Stimulated activated effector memory CD8-positive, alpha-beta T cell treated with anti-CD3 and anti-CD28 coated beads, Interleukin-12 subunit alpha, Interleukin-12 subunit beta, amount 100 ng/mL, for 72 hours (primary cell): ENCODE data around the gene CSGALNACT2.

ENCODE experiments used
- ATAC-seq: fragments of 150-1000 bp; cut with Tn5 transposase; 2 replicates; pipeline ENCODE4 v1.10.0; 2021
- DNase-seq, 2 donors: peaks; one replicate each; pipeline ENCODE4 v3.0.0; 2021 to 2022; ENCODE audit warnings: low spot score in 2 of 2
- H3K27ac Mint-ChIP-seq: one replicate; pipeline ENCODE4 v1.8.0; 2022; ENCODE audit warnings: mild to moderate bottlenecking, mixed read lengths
- H3K36me3 Mint-ChIP-seq: one replicate; pipeline ENCODE4 v1.8.0; 2022; ENCODE audit warnings: mild to moderate bottlenecking, mixed read lengths
- H3K4me1 Mint-ChIP-seq: one replicate; pipeline ENCODE4 v1.8.0; 2022; ENCODE audit warnings: mixed read lengths
- H3K4me3 Mint-ChIP-seq: one replicate; pipeline ENCODE4 v1.8.0; 2022; ENCODE audit warnings: mild to moderate bottlenecking, mixed read lengths
- H3K9me3 Mint-ChIP-seq: one replicate; pipeline ENCODE4 v1.8.0; 2022; ENCODE audit warnings: mixed read lengths

Gene CSGALNACT2

DNA sequence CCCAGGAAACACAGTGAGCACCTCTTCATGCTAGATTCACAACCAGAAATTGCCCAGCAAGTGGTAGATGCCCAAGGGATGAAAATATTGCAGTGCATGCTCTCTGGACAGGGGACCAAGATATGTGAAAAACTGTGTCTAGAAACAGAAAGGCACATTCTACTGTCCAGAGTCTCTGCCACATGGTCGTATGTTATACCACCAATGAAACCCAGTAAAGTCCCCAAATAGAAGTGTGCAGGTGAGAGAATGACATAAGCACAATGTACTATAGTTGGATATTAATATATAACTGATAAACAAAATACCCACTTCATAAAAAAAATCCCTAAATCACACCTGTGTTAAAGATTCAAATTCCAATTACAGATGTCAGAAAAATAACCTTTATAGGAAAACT, 84.8 kb downstream of the CSGALNACT2 start:
- peak overlapping the region; percentile 75 for H3K27ac Mint-ChIP-seq
- H3K4me1 Mint-ChIP-seq: peaks cover 59% of the 10 kb centered on the region
- no peak overlapping the region for H3K4me3 Mint-ChIP-seq
- ATAC-seq (no peak), DNase-seq (no peak)
- H3K9me3 Mint-ChIP-seq: no peaks in the 10 kb centered on the region
- peaks cover 6% of the 10 kb centered on the region for H3K36me3 Mint-ChIP-seq

- H3K9me3 Mint-ChIP-seq: no peaks in the 10 kb centered on the region
- no peak overlapping the region for H3K27ac Mint-ChIP-seq
- H3K4me1 Mint-ChIP-seq: peaks cover 71% of the 10 kb centered on the region
- H3K4me3 Mint-ChIP-seq: no peak overlapping the region
- peaks cover 11% of the 10 kb centered on the region for H3K36me3 Mint-ChIP-seq
- no peak for ATAC-seq
- no peak for DNase-seq
Measured at GRCh38 chr10:43224321-43224720, 86.1 kb downstream of the CSGALNACT2 start.

DNA sequence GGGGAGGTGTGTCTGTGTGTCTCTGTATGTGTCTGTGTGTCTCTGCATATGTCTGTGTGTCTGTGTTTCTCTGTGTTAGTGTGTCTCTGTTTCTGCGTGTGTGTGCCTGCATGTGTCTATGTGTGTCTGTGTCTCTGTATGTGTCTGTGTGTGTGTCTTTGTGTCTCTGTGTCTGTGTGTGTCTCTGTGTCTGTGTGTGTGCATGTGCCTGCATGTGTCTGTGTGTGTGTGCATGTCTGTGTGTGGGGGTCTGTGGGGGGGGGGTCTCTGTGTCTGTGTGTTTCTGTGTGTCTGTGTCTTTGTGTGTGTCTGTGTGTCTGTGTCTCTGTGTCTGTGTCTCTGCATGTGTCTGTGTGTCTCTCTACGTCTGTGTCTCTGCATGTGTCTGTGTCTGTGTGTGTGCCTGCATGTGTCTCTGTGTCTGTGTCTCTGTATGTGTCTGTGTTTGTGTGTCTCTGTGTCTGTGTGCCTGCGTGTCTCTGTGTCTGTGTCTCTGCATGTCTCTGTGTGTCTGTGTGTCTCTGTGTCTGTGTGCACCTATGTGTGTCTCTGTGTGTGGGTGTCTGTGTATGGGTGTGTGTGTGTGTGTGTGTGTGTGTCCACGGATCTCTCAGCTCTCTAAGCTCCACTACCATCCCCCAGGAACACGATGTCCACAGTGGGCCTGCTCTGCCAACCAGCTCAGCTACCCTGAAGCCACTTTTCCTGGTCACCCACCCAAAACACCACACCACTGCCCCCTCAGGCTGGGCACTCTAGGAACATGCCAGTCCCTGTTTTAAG, 87.0 kb downstream of the CSGALNACT2 start:
- DNase-seq (peak in 1 of 2 donors; percentile 44), ATAC-seq (no peak)
- peaks cover 12% of the 10 kb centered on the region for H3K36me3 Mint-ChIP-seq
- H3K27ac Mint-ChIP-seq: peak overlapping the region; percentile 66
- no peaks in the 10 kb centered on the region for H3K9me3 Mint-ChIP-seq
- H3K4me1 Mint-ChIP-seq: peaks cover 71% of the 10 kb centered on the region
- H3K4me3 Mint-ChIP-seq: peak overlapping the region; percentile 87

DNA sequence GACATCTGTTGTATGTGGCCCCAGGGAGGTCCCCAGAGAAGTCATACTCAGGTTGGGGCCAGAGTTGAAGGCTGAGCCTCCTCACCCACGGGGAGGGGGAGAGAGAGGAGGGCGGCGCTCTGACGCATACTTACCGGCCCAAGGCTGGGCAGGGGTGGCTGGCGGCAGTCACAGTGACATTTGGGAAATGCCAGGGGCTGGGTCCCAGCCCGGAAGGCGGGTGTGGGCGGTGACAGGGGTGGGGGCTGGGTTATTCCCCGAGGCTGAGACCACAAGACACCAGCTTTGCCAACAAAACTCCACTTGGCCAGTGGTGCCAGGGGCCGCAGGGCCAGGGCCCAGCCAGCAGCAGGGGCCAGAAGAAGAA, 87.5 kb downstream of the CSGALNACT2 start:
- no peaks in the 10 kb centered on the region for H3K9me3 Mint-ChIP-seq
- peak overlapping the region; percentile 87 for H3K4me3 Mint-ChIP-seq
- peak overlapping the region; percentile 66 for H3K27ac Mint-ChIP-seq
- peaks cover 74% of the 10 kb centered on the region for H3K4me1 Mint-ChIP-seq
- peak; percentile 73 for ATAC-seq
- H3K36me3 Mint-ChIP-seq: peaks cover 12% of the 10 kb centered on the region
- peak in 1 of 2 donors; percentile 76 for DNase-seq

GRCh38 chr10:43226441-43226840, 88.2 kb downstream of the CSGALNACT2 start:
- H3K36me3 Mint-ChIP-seq: peaks cover 12% of the 10 kb centered on the region
- peak overlapping the region; percentile 87 for H3K4me3 Mint-ChIP-seq
- peak overlapping the region; percentile 66 for H3K27ac Mint-ChIP-seq
- ATAC-seq (no peak), DNase-seq (peak in 1 of 2 donors; percentile 44)
- H3K4me1 Mint-ChIP-seq: peaks cover 74% of the 10 kb centered on the region
- H3K9me3 Mint-ChIP-seq: no peaks in the 10 kb centered on the region

- Mint-ChIP-seq H3K9me3 (no peaks in the 10 kb centered on the region), H3K27ac (peak overlapping the region; percentile 66), H3K4me3 (peak overlapping the region; percentile 87), H3K36me3 (peaks cover 12% of the 10 kb centered on the region), H3K4me1 (peaks cover 74% of the 10 kb centered on the region)
- ATAC-seq: no peak
- peak in 1 of 2 donors; percentile 48 for DNase-seq
Measured at GRCh38 chr10:43226851-43227845, 88.9 kb downstream of the CSGALNACT2 start.

- peak in 1 of 2 donors; percentile 70 for DNase-seq
- peak overlapping the region; percentile 80 for H3K27ac Mint-ChIP-seq
Measured at GRCh38 chr10:43227911-43228782, 89.9 kb downstream of the CSGALNACT2 start.

GRCh38 chr10:43228783-43229207, 90.5 kb downstream of the CSGALNACT2 start:
- ATAC-seq: peak; percentile 39
- DNase-seq: no peak
- H3K4me3 Mint-ChIP-seq: peak overlapping the region; percentile 87
- H3K4me1 Mint-ChIP-seq: peaks cover 65% of the 10 kb centered on the region
- peak overlapping the region; percentile 80 for H3K27ac Mint-ChIP-seq
- H3K9me3 Mint-ChIP-seq: no peaks in the 10 kb centered on the region
- H3K36me3 Mint-ChIP-seq: peaks cover 12% of the 10 kb centered on the region

More at GRCh38 chr10:43227911-43228782, 89.9 kb downstream of the CSGALNACT2 start:
- Mint-ChIP-seq H3K9me3 (no peaks in the 10 kb centered on the region), H3K4me1 (peaks cover 70% of the 10 kb centered on the region), H3K36me3 (peaks cover 12% of the 10 kb centered on the region), H3K4me3 (peak overlapping the region; percentile 87)
- ATAC-seq: no peak

GRCh38 chr10:43229208-43230061, 91.2 kb downstream of the CSGALNACT2 start:
- H3K4me1 Mint-ChIP-seq: peaks cover 71% of the 10 kb centered on the region
- H3K4me3 Mint-ChIP-seq: peak overlapping the region; percentile 87
- peaks cover 12% of the 10 kb centered on the region for H3K36me3 Mint-ChIP-seq
- peak overlapping the region; percentile 80 for H3K27ac Mint-ChIP-seq
- H3K9me3 Mint-ChIP-seq: no peaks in the 10 kb centered on the region
- ATAC-seq: peak; percentile 62
- peak; percentile 45 to 73 for DNase-seq

GRCh38 chr10:43230101-43230908, 92.1 kb downstream of the CSGALNACT2 start:
- Mint-ChIP-seq H3K36me3 (peaks cover 12% of the 10 kb centered on the region), H3K4me1 (peaks cover 63% of the 10 kb centered on the region), H3K4me3 (peak overlapping the region; percentile 87), H3K9me3 (no peaks in the 10 kb centered on the region), H3K27ac (peak overlapping the region; percentile 84)
- ATAC-seq (no peak), DNase-seq (peak in 1 of 2 donors; percentile 58)

DNA sequence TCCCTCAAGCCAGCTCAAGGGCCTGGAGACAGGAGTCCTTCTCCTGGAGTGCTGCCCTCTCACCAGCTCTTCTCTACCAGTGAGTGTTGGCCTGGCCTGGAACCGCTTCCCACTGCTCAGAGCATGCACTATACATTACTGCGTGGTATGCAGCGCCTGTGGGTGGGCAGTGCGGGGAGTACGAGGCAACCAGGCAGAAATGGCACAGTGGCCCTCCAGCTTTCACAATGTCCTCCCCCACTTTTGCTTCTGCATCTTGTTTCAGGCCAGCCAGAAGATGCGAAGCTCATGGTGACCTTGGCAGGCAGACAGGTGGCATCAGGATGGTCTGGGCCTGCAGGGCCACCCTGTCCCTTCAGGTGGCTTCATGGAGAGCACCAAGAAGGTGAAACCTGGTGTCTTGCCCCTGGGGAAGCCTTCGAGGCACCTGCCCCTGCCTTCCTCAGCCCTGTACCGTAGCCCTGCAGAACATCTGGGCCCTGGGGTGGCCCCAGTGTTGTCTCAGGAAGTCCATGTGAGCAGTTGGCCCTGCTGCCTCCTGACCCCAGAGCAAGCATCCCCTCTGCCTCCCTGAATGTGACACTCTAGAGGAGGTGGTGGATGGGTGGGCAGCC, 92.8 kb downstream of the CSGALNACT2 start:
- no peaks in the 10 kb centered on the region for H3K9me3 Mint-ChIP-seq
- peak overlapping the region; percentile 84 for H3K27ac Mint-ChIP-seq
- H3K4me1 Mint-ChIP-seq: peaks cover 56% of the 10 kb centered on the region
- ATAC-seq (peak; percentile 12), DNase-seq (no peak)
- H3K36me3 Mint-ChIP-seq: peaks cover 7% of the 10 kb centered on the region
- H3K4me3 Mint-ChIP-seq: peak overlapping the region; percentile 87

DNA sequence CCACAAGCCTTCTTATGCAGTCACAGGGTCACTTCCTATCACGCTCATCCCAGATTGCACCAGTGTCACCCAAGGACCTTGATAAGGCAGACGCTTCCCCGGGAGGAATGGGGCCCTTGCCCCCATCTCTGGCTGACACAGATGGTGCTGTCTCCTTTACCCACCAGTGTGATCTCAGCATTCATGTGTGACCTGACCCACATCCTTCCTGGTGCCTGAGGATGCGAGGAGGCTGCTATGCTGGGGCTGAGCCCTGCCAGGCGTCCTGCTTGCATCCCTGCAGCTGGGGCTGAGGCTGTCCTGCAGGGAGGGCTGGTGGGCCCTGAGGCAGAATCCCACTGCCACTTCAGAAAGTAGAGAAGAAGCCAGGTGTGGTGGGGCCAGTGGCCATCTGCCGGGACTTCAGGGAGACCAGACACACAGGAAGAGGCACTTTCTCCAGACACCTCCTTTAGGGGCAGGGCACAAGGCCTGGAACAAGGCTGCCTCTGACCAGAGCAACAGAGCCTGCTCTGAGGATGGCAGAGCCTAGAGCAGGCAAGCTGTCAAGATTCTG, 93.4 kb downstream of the CSGALNACT2 start:
- H3K27ac Mint-ChIP-seq: peak overlapping the region; percentile 84
- no peaks in the 10 kb centered on the region for H3K9me3 Mint-ChIP-seq
- H3K4me3 Mint-ChIP-seq: peak overlapping the region; percentile 87
- H3K36me3 Mint-ChIP-seq: peaks cover 7% of the 10 kb centered on the region
- H3K4me1 Mint-ChIP-seq: peaks cover 50% of the 10 kb centered on the region
- DNase-seq: peak in 1 of 2 donors; percentile 74
- ATAC-seq: peak; percentile 74
